OCI-LY7 (cell line): ENCODE measurements around the gene WDR44. TPM values are rescaled to one million over a fixed set of nuclear protein-coding genes. Genes with fewer than 3 reads are reported as not detected.
"Not testable (repeated sequence)": the region's sequence is repeated elsewhere in the genome, so short reads cannot be mapped to it uniquely, and the experiment has no call there.

ENCODE experiments used
- Bru-seq: library from RNA; stranded (reverse); fragments of 400-500 nt; gene quantifications from one replicate; lab custom pipeline; 2021; lab: Mats Ljungman, UMichigan
- BruChase-seq, 2 experiments: library from RNA; stranded (reverse); fragments of 400-500 nt; gene quantifications; one replicate each; lab custom pipeline; 2021; lab: Mats Ljungman, UMichigan
- BruUV-seq: library from RNA; stranded (reverse); fragments of 400-500 nt; replicated peaks from 2 replicates; lab custom pipeline; 2021; lab: Mats Ljungman, UMichigan
- CTCF ChIA-PET: fragments of 300-600 bp; sonication (Branson Sonifier 250); formaldehyde crosslinking; loops from one replicate; lab custom pipeline; 2022; ENCODE audit warnings: antibody characterized with exemption; ENCODE audit not compliant: unreplicated experiment; lab: Charles Lee
- POLR2A ChIA-PET: fragments of 300-600 bp; sonication (Branson Sonifier 250); formaldehyde crosslinking; loops from one replicate; lab custom pipeline; 2022; ENCODE audit warnings: antibody characterized with exemption; lab: Charles Lee
- DNase-seq: peaks from one replicate; pipeline ENCODE4 v3.0.0-alpha.2; 2015; ENCODE audit warnings: low spot score
- H2AFZ ChIP-seq: fragments of 200-600 bp; sonication (generic), shearing (Covaris generic); 2 replicates; pipeline ENCODE4 v1.6.1; 2014; ENCODE audit warnings: mild to moderate bottlenecking, antibody characterized with exemption, low read length, moderate library complexity
- H3K27ac ChIP-seq: fragments of 200-600 bp; sonication (generic); 2 replicates; pipeline ENCODE4 v1.5.1; 2014; ENCODE audit warnings: mixed run types, low read depth, mild to moderate bottlenecking, moderate library complexity, low read length, inconsistent platforms; ENCODE audit not compliant: poor library complexity, severe bottlenecking
- H3K36me3 ChIP-seq: fragments of 200-600 bp; sonication (generic); 2 replicates; pipeline ENCODE4 v1.6.1; 2014; ENCODE audit warnings: mild to moderate bottlenecking, antibody characterized with exemption, low read length, moderate library complexity, mixed read lengths; ENCODE audit not compliant: insufficient read depth
- H3K4me1 ChIP-seq: fragments of 200-600 bp; sonication (generic); 2 replicates; pipeline ENCODE4 v1.5.1; 2014; ENCODE audit warnings: mild to moderate bottlenecking, low read length; ENCODE audit not compliant: insufficient read depth, poor library complexity, severe bottlenecking
- H3K4me2 ChIP-seq: fragments of 200-600 bp; sonication (generic); 2 replicates; pipeline ENCODE4 v1.6.1; 2014; ENCODE audit warnings: mild to moderate bottlenecking, low read length
- H3K4me3 ChIP-seq: fragments of 200-600 bp; sonication (generic); 2 replicates; pipeline ENCODE4 v1.5.1; 2014; ENCODE audit warnings: mild to moderate bottlenecking, low read depth, low read length; ENCODE audit not compliant: poor library complexity, severe bottlenecking
- H3K79me2 ChIP-seq: fragments of 200-600 bp; sonication (generic); 2 replicates; pipeline ENCODE4 v1.6.1; 2016; ENCODE audit warnings: low read depth, mild to moderate bottlenecking, low read length, moderate library complexity, mixed read lengths; ENCODE audit not compliant: insufficient read depth
- H3K9me2 ChIP-seq: fragments of 200-600 bp; sonication (generic); 2 replicates; pipeline ENCODE4 v1.6.1; 2016; ENCODE audit warnings: mild to moderate bottlenecking, low read length, mixed read lengths; ENCODE audit not compliant: insufficient read depth
- H3K9me3 ChIP-seq: fragments of 200-600 bp; sonication (generic); 2 replicates; pipeline ENCODE4 v1.6.1; 2014; ENCODE audit warnings: mild to moderate bottlenecking, mixed run types, low read length, mixed read lengths
- H4K20me1 ChIP-seq: fragments of 200-600 bp; sonication (generic); 2 replicates; pipeline ENCODE4 v1.6.1; 2014; ENCODE audit warnings: mild to moderate bottlenecking, antibody characterized with exemption, low read length, moderate library complexity, mixed read lengths; ENCODE audit not compliant: insufficient read depth
- CTCF ChIP-seq: fragments of 200-600 bp; sonication (generic); conservative IDR thresholded peaks from 2 replicates; pipeline ENCODE4 v1.5.1; 2014; ENCODE audit warnings: mild to moderate bottlenecking, antibody characterized with exemption, low read length, moderate library complexity, mixed read lengths
- EZH2phosphoT487 ChIP-seq: fragments of 200-600 bp; sonication (generic); IDR thresholded peaks from 2 replicates; pipeline ENCODE4 v1.6.1; 2018; ENCODE audit warnings: low read depth, borderline replicate concordance, mild to moderate bottlenecking, mixed run types, antibody characterized with exemption, low read length, moderate library complexity, mixed read lengths
- intact Hi-C: fragments of 100-400 bp; cut with micrococcal nuclease; formaldehyde crosslinking; loops from one replicate; pipeline ENCODE4 v1.10.0; 2022; ENCODE audit not compliant: unreplicated experiment
- long read RNA-seq: library from polyadenylated mRNA; stranded (forward); transcript quantifications from one replicate; pipeline ENCODE4 v2.0.0, GENCODE V29; 2022
- total RNA-seq, 2 experiments: library from RNA; depleted of rRNA in 1 of 2; stranded (reverse); fragments of >200 nt in 1 of 2; shearing (Covaris generic) in 1 of 2; gene quantifications; 2 replicates each; pipeline ENCODE4 v1.2.3, GENCODE V29; 2014 to 2022

The WDR44 gene
- total RNA-seq (2014; rRNA removed; shearing (Covaris generic)) = 9.3 and 9.4 TPM in 2 replicates
- total RNA-seq (2022) = 9.9 and 11.2 TPM in 2 replicates
- Bru-seq, nascent RNA = percentile 67 among the genes with signal in this experiment
- BruChase-seq, experiment 1, labeled RNA remaining after a 6-hour chase = percentile 63 among the genes with signal in this experiment
- percentile 70 among the genes with signal in this experiment for BruChase-seq, experiment 2, labeled RNA remaining after a 2-hour chase
- long read RNA-seq, full-length matches to known transcripts = 29 of 43 reads
- long read RNA-seq, partial matches to known transcripts = 3 of 43 reads
- long read RNA-seq, other reads (novel, unspliced or antisense) = 11 of 43 reads

- ChIA-PET POLR2A (interaction anchor here (0.6 to 1.3 kb wide), 3 partner anchors 47 to 1081 kb away, joined by 3 read pairs; no protein-coding TSS in a partner anchor), CTCF (no interaction called here)
- intact Hi-C loops = loop anchor here (2.0 to 10.0 kb wide), 3 partner anchors 133 to 259 kb away; partner anchors contain the start of gene DOCK11
- Histone ChIP-seq H3K9me3 (no peaks in the 10 kb centered on the region), H3K9me2 (no peaks in the 10 kb centered on the region), H3K79me2 (peaks cover 38% of the 10 kb centered on the region), H2AFZ (peak within 1 kb of the TSS; percentile 93), H3K4me2 (peak within 1 kb of the TSS; percentile 97), H3K27ac (peak within 1 kb of the TSS; percentile 79), H4K20me1 (peaks cover 9% of the 10 kb centered on the region; the same call in 1 of the 2 replicates), H3K4me3 (peak within 1 kb of the TSS; percentile 93), H3K36me3 (no peaks in the 10 kb centered on the region), H3K4me1 (peaks cover 26% of the 10 kb centered on the region)
- TF ChIP-seq CTCF = no peak
- TF ChIP-seq EZH2phosphoT487 = no peak
- BruUV-seq = TSS peak; percentile 78
- peak; percentile 94 for DNase-seq
These were observed at the start of gene WDR44 for GRCh38 chrX:118345464-118346257. TSS of gene WDR44 (plus strand) at chrX:118346106. CDS start at chrX:118346504, 398 bp downstream.

GRCh38 chrX:118305827-118306226 lies 40.1 kb upstream of the WDR44 start:
- H3K79me2 ChIP-seq, H3K9me2 ChIP-seq, H3K4me1 ChIP-seq, DNase-seq, H3K4me2 ChIP-seq, H4K20me1 ChIP-seq, H3K9me3 ChIP-seq, H3K36me3 ChIP-seq, BruUV-seq, H3K27ac ChIP-seq, H2AFZ ChIP-seq, intact Hi-C loops, POLR2A ChIA-PET, CTCF ChIA-PET, H3K4me3 ChIP-seq: not testable (repeated sequence)

- CTCF ChIA-PET = no interaction called here
- BruUV-seq = no TSS peak
These were observed 30.4 kb upstream of the WDR44 start for GRCh38 chrX:118315529-118315928.

More at GRCh38 chrX:118315529-118315928, 30.4 kb upstream of the WDR44 start:
- no peak for DNase-seq
- no peak overlapping the region for H3K4me2 ChIP-seq
- TF ChIP-seq EZH2phosphoT487 (no peak), CTCF (no peak)
- no peaks in the 10 kb centered on the region for H4K20me1 ChIP-seq
- H3K4me3 ChIP-seq = no peak overlapping the region
- no peaks in the 10 kb centered on the region for H3K79me2 ChIP-seq
- intact Hi-C loops = no loop called here
- no peaks in the 10 kb centered on the region for H3K9me3 ChIP-seq
- no peaks in the 10 kb centered on the region for H3K36me3 ChIP-seq
- no peaks in the 10 kb centered on the region for H3K4me1 ChIP-seq
- POLR2A ChIA-PET = no interaction called here
- no peak overlapping the region for H2AFZ ChIP-seq
- no peaks in the 10 kb centered on the region for H3K9me2 ChIP-seq
- no peak overlapping the region for H3K27ac ChIP-seq
